ENCODE data around the gene SYT1. TPM values are rescaled to one million over a fixed set of nuclear protein-coding genes. Genes with fewer than 3 reads are reported as not detected.

SYT1 gene
- total and polyA plus RNA-seq, 2 donors (not counting 1 experiment from before 2014, with no cell fraction given) = 0.60 to 1.3 TPM

GRCh38 chr12:79086541-79087296 is 222.1 kb downstream of the SYT1 start:
- Histone ChIP-seq H3K27me3 (replicated peaks in 1 of 4; ENCODE audit: control extremely low read depth in 1 of 4, control insufficient read depth in 3 of 4, insufficient read depth in 4 of 4, low read length in 3 of 4) (no peaks in the 10 kb centered on the region), H3K9ac (ENCODE audit: low read length) (no peak overlapping the region), H3K79me2 (ENCODE audit: control insufficient read depth, insufficient read depth, low read length) (no peaks in the 10 kb centered on the region), H3K4me2 (replicated peaks; ENCODE audit: low read depth, low read length, poor library complexity, severe bottlenecking) (no peak overlapping the region), H4K20me1 (ENCODE audit: control insufficient read depth, insufficient read depth, low read length, poor library complexity, severe bottlenecking) (no peaks in the 10 kb centered on the region), H3K9me3 (ENCODE audit: control extremely low read depth in 1 of 3, control insufficient read depth in 2 of 3, insufficient read depth in 1 of 3, low read length in 2 of 3) (no peaks in the 10 kb centered on the region), H3K4me3 (ENCODE audit: control extremely low read depth in 1 of 5, extremely low read depth in 1 of 5, insufficient read depth in 1 of 5, low read depth in 2 of 5, low read length in 4 of 5) (no peak overlapping the region), H3K36me3 (replicated peaks in 1 of 2; ENCODE audit: control extremely low read depth in 1 of 2, control insufficient read depth in 1 of 2, extremely low read depth in 1 of 2, insufficient read depth in 2 of 2, low read length in 1 of 2) (no peaks in the 10 kb centered on the region), H2AFZ (ENCODE audit: insufficient read depth, low read depth, low read length, poor library complexity, severe bottlenecking) (no peak overlapping the region), H3K27ac (ENCODE audit: low read length in 2 of 2) (no peak overlapping the region), H3K4me1 (ENCODE audit: control insufficient read depth in 2 of 2, insufficient read depth in 2 of 2, low read length in 2 of 2) (no peaks in the 10 kb centered on the region)
- DNase-seq (no peak), ATAC-seq (ENCODE audit: low read depth) (no peak)
- H3K27ac Mint-ChIP-seq = no peak overlapping the region
- intact Hi-C loops (cut with micrococcal nuclease) = no loop called here
- TF ChIP-seq EZH2 (IDR thresholded peaks at IDR 0.05; ENCODE audit: borderline replicate concordance, insufficient read depth, low read depth, low read length, poor library complexity, severe bottlenecking) = no peak
- TF ChIP-seq, protein P1, sequence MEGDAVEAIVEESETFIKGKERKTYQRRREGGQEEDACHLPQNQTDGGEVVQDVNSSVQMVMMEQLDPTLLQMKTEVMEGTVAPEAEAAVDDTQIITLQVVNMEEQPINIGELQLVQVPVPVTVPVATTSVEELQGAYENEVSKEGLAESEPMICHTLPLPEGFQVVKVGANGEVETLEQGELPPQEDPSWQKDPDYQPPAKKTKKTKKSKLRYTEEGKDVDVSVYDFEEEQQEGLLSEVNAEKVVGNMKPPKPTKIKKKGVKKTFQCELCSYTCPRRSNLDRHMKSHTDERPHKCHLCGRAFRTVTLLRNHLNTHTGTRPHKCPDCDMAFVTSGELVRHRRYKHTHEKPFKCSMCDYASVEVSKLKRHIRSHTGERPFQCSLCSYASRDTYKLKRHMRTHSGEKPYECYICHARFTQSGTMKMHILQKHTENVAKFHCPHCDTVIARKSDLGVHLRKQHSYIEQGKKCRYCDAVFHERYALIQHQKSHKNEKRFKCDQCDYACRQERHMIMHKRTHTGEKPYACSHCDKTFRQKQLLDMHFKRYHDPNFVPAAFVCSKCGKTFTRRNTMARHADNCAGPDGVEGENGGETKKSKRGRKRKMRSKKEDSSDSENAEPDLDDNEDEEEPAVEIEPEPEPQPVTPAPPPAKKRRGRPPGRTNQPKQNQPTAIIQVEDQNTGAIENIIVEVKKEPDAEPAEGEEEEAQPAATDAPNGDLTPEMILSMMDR (IDR thresholded peaks at IDR 0.05) = no peak
- 97% methylated on average over 6 of the region's 8 CpGs for WGBS (ENCODE audit: insufficient coverage)
- H3K4me1 Mint-ChIP-seq = no peaks in the 10 kb centered on the region
- H3K9me3 Mint-ChIP-seq (ENCODE audit: insufficient read depth) = no peaks in the 10 kb centered on the region
- no peaks in the 10 kb centered on the region for H3K27me3 Mint-ChIP-seq
- H3K4me3 Mint-ChIP-seq = no peak overlapping the region
- ChIA-PET POLR2A (no interaction called here), CTCF (no interaction called here)

DNA sequence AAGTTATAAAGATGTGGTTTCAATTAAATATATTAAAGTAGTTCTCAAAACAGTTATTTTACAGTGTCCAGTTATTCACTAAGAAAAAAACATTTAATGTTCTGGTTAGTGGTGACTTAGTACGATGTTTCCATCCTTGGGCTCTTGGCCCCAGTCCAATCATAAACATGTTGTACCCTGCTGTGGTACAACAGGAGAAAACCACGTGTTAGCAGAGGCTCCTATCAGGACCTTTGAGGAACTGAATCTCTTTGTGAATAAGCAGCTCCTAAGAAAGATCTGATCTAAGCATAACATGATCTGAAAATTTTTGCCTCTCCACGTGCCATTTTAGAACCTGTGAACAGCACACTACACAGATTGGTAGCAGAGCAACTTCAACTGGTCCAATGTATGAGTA is 234.0 kb downstream of the SYT1 start:
- no peaks in the 10 kb centered on the region for H3K4me1 Mint-ChIP-seq
- Histone ChIP-seq H3K27me3 (replicated peaks in 1 of 4; ENCODE audit: control extremely low read depth in 1 of 4, control insufficient read depth in 3 of 4, insufficient read depth in 4 of 4, low read length in 3 of 4) (no peaks in the 10 kb centered on the region), H3K4me2 (replicated peaks; ENCODE audit: low read depth, low read length, poor library complexity, severe bottlenecking) (no peak overlapping the region), H3K79me2 (ENCODE audit: control insufficient read depth, insufficient read depth, low read length) (no peaks in the 10 kb centered on the region), H4K20me1 (ENCODE audit: control insufficient read depth, insufficient read depth, low read length, poor library complexity, severe bottlenecking) (no peaks in the 10 kb centered on the region), H3K36me3 (replicated peaks in 1 of 2; ENCODE audit: control extremely low read depth in 1 of 2, control insufficient read depth in 1 of 2, extremely low read depth in 1 of 2, insufficient read depth in 2 of 2, low read length in 1 of 2) (no peaks in the 10 kb centered on the region), H3K9me3 (ENCODE audit: control extremely low read depth in 1 of 3, control insufficient read depth in 2 of 3, insufficient read depth in 1 of 3, low read length in 2 of 3) (no peaks in the 10 kb centered on the region), H3K27ac (ENCODE audit: low read length in 2 of 2) (no peak overlapping the region), H2AFZ (ENCODE audit: insufficient read depth, low read depth, low read length, poor library complexity, severe bottlenecking) (no peak overlapping the region), H3K9ac (ENCODE audit: low read length) (no peak overlapping the region), H3K4me3 (ENCODE audit: control extremely low read depth in 1 of 5, extremely low read depth in 1 of 5, insufficient read depth in 1 of 5, low read depth in 2 of 5, low read length in 4 of 5) (no peak overlapping the region), H3K4me1 (ENCODE audit: control insufficient read depth in 2 of 2, insufficient read depth in 2 of 2, low read length in 2 of 2) (no peaks in the 10 kb centered on the region)
- H3K9me3 Mint-ChIP-seq (ENCODE audit: insufficient read depth) = no peaks in the 10 kb centered on the region
- DNase-seq (no peak), ATAC-seq (ENCODE audit: low read depth) (no peak)
- TF ChIP-seq, protein P1 (IDR thresholded peaks at IDR 0.05) = no peak
- TF ChIP-seq EZH2 (IDR thresholded peaks at IDR 0.05; ENCODE audit: borderline replicate concordance, insufficient read depth, low read depth, low read length, poor library complexity, severe bottlenecking) = no peak
- 100% methylated on average over 1 of the region's 3 CpGs for WGBS (ENCODE audit: insufficient coverage)
- ChIA-PET POLR2A (no interaction called here), CTCF (no interaction called here)
- H3K27ac Mint-ChIP-seq = no peak overlapping the region
- no peak overlapping the region for H3K4me3 Mint-ChIP-seq
- intact Hi-C loops (cut with micrococcal nuclease) = no loop called here
- no peaks in the 10 kb centered on the region for H3K27me3 Mint-ChIP-seq

All from B cell (primary cell).